Fibroblast of pulmonary artery (primary cell): ENCODE results near the gene MYLK.
"Not testable (repeated sequence)": the region's sequence is repeated elsewhere in the genome, so short reads cannot be mapped to it uniquely, and the experiment has no call there.

Experiments used
- DNase-seq: peaks from one replicate; pipeline ENCODE4 v3.0.0-alpha.2; 2010; ENCODE audit warnings: low read depth
- H3K4me3 ChIP-seq: replicated peaks from 2 replicates; pipeline ENCODE4 v1.5.1; 2011; ENCODE audit warnings: low read depth, mild to moderate bottlenecking, control low read depth, low read length, moderate library complexity
- TF ChIP-seq, protein P1 (sequence below): IDR thresholded peaks from 2 replicates; pipeline ENCODE4 v1.5.1; 2011; ENCODE audit warnings: mild to moderate bottlenecking, control low read depth, low read length, inconsistent platforms; ENCODE audit errors: missing control alignments

Gene MYLK

DNA sequence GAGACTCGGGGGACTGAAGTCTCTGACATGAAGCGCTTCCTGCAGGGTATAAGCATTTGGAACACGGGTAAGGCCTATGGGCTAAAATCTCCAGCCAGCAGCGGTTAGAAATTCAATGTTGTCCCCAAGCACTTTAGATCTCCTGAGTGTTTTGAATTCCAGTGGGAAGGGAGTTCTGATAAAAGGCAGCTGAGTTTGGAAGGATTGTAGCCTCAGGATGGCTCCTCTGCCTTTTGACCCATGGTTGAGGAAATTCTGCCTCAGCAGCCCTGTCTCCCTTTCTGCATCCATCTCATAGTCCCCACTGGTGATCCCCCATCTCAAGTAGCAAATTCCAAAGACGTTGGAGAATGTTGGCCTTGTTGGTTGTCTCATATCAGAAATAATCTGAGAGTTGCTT lies 275.1 kb downstream of the MYLK start:
- DNase-seq = no peak
- TF ChIP-seq, protein P1, sequence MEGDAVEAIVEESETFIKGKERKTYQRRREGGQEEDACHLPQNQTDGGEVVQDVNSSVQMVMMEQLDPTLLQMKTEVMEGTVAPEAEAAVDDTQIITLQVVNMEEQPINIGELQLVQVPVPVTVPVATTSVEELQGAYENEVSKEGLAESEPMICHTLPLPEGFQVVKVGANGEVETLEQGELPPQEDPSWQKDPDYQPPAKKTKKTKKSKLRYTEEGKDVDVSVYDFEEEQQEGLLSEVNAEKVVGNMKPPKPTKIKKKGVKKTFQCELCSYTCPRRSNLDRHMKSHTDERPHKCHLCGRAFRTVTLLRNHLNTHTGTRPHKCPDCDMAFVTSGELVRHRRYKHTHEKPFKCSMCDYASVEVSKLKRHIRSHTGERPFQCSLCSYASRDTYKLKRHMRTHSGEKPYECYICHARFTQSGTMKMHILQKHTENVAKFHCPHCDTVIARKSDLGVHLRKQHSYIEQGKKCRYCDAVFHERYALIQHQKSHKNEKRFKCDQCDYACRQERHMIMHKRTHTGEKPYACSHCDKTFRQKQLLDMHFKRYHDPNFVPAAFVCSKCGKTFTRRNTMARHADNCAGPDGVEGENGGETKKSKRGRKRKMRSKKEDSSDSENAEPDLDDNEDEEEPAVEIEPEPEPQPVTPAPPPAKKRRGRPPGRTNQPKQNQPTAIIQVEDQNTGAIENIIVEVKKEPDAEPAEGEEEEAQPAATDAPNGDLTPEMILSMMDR = no peak
- no peak overlapping the region for H3K4me3 ChIP-seq

DNA sequence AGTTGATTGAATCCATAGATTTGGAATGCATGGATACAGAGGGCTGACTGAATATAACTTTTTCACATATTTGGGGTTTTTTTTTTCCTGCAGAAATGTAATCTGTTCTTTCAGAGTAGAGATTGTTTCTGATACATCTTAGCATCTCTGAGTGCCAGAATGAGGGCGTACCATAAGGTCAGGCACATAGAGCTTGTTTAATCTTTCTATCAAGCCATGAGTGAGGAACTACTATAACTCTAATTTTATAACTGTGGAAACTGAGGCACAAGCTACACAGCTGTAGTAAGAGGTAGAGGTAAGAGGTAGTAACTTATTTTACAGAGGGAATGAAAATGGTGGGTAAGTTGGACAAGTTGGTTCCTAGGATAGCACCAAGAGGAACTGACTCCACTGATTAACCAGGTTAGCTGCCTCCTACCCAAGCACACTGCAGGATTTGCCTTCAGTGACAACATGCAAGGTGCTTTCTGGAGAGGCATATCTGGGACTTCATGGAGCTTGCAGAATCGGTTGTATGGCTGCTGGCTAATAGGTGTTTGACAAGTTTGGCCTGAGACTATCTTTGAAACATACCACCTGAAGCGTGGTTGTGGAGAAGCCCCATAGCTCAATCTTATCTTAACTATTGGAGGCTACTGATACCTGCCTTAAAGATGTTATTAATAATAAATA lies 275.7 kb downstream of the MYLK start:
- no peak for DNase-seq
- H3K4me3 ChIP-seq = no peak overlapping the region
- TF ChIP-seq, protein P1 = no peak

DNA sequence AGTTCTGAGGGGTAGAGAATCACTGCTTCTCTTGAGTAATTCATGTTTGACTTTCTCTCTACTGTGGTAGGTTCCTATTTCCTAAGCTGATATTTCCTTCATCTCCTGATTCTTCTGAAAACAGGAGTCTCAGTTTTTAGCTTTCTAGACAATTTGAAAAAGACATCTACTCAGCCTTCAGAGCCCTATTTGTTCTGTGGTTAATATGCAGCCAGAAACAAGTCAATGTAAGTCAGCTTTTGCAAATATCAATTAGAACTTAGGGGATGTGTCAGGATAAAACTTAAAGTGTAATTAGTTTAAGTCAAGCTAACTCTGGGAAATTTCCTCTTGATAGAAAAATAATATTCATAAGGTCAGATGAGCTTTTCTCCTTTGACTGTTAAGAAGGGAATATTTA lies 277.6 kb downstream of the MYLK start:
- H3K4me3 ChIP-seq = no peak overlapping the region
- DNase-seq = no peak
- TF ChIP-seq, protein P1 = no peak

DNA sequence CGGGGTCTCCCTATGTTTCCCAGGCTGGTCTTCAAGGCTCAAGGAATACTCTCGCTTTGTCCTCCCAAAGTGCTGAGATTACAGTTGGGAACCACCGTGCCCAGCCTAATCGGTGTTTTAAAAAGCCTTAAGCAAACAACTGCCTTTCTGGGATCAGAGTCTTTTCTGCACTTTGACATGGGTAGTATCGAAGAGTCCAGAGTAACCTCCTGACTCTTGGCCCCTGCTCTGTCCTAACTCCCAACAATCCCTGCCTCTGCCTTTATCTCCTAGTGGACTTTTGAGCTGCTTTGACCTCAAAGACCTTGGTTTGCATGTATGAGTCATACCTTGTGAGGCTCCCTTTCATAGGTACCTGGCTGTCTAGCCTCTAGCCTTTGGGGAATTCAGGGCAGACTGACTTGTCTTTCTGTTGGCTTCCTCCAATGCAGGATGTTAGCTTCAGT lies 278.3 kb downstream of the MYLK start:
- no peak overlapping the region for H3K4me3 ChIP-seq
- no peak for DNase-seq
- TF ChIP-seq, protein P1 = no peak

DNA sequence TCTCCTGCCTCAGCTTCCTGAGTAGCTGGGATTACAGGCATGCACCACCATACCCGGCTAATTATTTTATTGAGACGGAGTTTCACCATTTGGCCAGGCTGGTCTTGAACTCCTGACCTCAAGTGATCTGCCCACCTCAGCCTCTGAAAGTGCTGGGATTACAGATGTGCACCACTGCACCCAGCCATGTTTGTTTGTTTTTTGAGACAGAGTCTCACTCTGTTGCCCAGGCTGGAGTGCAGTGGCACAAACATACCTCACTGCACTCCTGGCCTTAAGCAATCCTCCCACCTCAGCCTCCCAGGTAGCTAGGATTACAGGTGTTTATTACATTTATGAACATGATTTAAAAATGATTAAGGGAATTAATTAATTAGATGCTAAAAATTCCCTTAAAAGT lies 281.0 kb downstream of the MYLK start:
- H3K4me3 ChIP-seq, DNase-seq: not testable (repeated sequence)

DNA sequence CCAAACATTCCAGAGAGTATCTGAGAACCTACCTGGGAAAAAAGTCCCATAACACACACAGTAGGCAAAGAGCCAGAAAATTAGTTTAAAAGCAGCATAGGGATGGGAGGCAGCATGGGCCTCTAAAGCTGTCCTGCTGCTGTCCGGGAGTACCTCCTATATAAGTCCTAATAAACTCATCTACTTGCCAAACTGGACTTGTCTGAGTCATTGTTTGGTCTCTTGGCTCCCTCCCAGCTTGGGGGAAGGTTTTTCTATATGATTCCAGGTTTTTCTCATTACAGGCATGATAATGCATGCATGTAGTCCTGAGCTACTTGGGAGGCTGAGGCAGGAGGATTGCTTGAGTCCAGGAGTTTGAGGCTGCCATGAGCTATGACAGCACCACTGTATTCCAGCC lies 281.8 kb downstream of the MYLK start:
- DNase-seq = peak; percentile 87
- H3K4me3 ChIP-seq = no peak overlapping the region
- TF ChIP-seq, protein P1 = no peak

DNA sequence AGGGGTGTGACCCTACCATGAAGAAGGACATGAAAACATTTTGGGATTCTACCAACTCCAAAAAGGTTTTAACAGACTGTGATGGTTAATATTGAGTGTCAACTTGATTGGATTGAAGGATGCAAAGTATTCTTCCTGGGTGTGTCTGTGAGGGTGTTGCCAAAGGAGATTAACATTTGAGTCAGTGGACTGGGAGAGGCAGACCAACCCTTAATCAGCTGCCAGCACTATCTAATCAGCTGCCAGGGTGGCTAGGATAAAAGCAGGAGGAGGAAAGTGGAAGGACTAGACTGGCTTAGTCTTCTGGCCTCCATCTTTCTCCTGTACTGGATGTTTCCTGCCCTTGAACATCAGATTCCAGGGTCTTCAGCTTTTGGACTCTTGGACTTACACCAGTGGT lies 283.3 kb downstream of the MYLK start:
- H3K4me3 ChIP-seq, DNase-seq: not testable (repeated sequence)

DNA sequence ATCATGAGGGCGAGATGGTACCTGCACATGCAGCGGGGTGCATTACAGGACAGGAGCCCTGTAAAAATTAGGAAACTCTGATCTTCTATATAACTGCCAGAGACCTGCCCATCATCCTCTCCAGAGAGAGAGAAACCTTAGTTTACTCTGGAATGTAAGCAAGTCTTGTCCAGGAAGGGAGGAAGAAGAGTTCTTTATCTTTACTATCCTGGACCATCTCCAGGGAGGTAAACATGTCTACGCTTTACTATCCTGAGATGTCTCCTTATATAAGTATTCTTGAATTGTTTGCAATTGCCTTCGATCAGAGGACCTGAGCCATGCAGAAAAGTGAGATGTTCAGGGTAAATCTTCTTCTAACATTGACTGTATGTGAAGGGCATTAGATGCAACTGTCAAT lies 286.6 kb downstream of the MYLK start:
- DNase-seq = no peak
- H3K4me3 ChIP-seq = no peak overlapping the region

More for the DNA sequence above, 286.6 kb downstream of the MYLK start:
- TF ChIP-seq, protein P1 = no peak
